ENCODE measurements around the gene TMPRSS11D.

TMPRSS11D gene, protein sequence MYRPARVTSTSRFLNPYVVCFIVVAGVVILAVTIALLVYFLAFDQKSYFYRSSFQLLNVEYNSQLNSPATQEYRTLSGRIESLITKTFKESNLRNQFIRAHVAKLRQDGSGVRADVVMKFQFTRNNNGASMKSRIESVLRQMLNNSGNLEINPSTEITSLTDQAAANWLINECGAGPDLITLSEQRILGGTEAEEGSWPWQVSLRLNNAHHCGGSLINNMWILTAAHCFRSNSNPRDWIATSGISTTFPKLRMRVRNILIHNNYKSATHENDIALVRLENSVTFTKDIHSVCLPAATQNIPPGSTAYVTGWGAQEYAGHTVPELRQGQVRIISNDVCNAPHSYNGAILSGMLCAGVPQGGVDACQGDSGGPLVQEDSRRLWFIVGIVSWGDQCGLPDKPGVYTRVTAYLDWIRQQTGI

DNA sequence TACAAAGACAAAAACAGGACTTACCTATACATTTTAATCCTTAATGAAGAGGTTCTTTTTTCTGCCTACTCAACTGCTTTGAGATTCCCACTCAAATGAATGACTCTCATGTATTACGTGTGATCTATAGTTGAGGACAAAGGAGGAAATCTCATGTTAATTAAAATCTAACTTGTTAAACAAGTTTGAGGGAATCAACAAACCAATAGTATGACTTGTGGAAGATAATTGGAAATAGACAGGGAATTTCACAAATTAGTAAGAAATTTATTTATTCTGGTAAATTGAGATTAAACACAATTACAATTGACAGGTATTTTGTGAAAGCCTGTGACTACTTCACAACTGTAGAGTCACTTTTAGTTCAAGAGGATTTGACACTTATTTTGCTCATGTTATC lies at the start of gene TMPRSS11D:
Gene TMPRSS11D, minus strand, starts transcription at position 101 of the 400 bp plus-strand sequence. Its CDS starts 69 bp downstream, at position 32.
- DNase-seq, result no peak

DNA sequence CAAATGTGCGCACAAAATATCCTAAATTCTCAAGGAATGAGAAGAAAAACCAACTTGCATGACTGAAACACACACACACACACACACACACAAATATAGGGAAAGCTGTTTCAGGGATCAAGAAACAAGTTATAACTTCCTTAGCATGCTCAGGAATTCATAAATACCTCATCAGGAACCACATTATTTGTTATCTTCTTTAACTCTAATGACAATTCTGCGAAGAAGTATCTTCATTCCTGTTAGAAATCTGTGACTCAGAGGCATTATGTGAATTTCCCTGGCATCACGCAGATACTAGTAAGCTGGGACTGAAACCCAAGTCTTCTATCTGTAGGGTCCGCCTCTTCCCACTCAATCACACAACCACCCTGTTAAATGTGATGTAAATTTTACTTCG lies 49.2 kb upstream of the TMPRSS11D start:
- DNase-seq, result no peak

GRCh38 chr4:67931256-67931655 lies 47.5 kb upstream of the TMPRSS11D start:
- no peak for DNase-seq

- no peak for DNase-seq
Measured at GRCh38 chr4:67929426-67929825, 45.6 kb upstream of the TMPRSS11D start.

DNA sequence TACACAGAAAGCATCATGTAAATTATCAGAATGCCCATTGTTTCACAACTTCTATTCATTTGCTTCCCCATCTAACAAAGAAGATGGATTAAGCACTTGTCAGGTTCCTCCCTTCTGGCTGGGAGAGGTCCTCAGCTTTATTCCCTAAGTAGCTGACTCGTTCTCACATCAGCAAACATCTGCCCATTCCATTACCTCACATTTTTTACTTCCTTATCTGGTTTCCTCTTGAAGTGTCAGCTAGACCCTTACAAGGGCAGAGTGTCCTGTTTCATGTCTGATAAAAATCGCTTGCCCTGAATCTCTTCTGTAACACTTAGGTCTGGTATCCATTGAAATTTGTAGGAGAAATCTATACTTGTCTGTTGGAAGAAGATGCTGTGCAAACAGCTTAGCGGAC lies 44.7 kb upstream of the TMPRSS11D start:
- no peak for DNase-seq

DNA sequence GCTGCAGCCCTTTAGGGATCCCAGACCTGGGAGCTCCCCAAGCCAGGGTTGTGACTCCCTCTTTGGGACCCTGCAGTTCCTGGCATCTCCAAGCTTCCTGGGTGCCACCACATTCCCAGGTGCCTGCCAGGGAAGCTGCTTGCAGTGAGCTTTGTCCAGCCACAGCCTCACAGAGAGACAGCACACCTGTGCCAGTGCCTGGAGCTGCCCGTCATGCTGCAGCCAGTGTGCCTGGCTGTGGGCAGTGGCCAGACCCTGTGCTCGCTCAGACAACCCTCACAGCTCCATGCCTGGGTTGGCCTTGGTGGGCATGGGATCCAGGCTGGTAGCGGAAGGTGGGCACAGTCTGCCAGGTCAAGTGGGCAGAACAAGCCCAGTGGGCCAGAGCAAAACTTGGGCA lies 43.4 kb upstream of the TMPRSS11D start:
- no peak for DNase-seq

- no peak for DNase-seq
Measured at GRCh38 chr4:67926485-67926884, 42.7 kb upstream of the TMPRSS11D start.

GRCh38 chr4:67922697-67923096 lies 38.9 kb upstream of the TMPRSS11D start:
- peak; percentile 37 for DNase-seq

- DNase-seq, result no peak
Measured at GRCh38 chr4:67918428-67918827, 34.6 kb upstream of the TMPRSS11D start.

DNA sequence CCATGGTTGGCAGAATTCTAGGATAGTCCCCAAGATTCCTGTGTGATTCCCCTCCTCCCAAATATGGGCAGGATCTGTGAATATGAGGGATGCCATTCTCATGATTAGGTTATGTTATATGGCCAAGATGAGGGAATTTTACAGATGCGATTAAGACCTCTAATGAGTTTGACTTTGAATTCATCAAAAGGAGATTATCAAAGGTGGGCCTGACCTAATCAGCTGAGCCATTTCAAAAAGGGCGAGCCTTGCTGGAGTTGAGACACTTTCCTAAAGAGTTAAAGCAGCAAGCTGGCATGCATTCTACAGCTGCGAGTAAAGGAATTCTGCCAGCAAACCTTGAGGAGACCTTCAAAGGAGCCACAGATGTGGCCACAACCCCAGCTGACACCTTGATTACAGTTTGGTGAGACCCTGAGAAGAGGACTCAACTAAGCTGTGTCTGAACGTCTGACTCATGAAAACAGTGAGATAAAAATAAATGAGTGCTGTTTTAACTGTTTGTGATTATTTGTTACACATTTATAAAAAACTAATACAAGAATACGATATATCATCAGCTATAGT lies 31.7 kb upstream of the TMPRSS11D start:
- no peak for DNase-seq

- DNase-seq, result no peak
Measured at GRCh38 chr4:67912080-67912479, 28.3 kb upstream of the TMPRSS11D start.

DNA sequence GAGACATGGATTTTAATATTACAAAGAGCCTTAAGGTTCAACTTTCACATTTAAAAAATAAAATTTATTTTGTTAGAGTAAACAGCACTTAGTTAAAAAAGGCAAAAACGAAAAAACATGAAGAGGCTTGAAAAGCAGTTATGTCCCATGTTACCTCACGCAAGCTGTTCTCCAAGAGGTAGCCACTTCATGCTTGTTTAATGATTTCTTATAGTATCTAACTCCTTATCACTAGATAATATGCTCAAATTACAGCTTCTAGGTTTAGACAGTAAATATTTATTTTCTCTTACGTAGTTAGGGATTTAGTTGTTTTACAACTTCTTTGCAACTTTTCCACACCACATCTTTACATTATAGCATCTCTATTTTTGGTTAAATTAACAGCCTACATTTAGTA lies 27.8 kb upstream of the TMPRSS11D start:
- DNase-seq, result no peak

GRCh38 chr4:67911141-67911540 lies 27.3 kb upstream of the TMPRSS11D start:
- no peak for DNase-seq

DNA sequence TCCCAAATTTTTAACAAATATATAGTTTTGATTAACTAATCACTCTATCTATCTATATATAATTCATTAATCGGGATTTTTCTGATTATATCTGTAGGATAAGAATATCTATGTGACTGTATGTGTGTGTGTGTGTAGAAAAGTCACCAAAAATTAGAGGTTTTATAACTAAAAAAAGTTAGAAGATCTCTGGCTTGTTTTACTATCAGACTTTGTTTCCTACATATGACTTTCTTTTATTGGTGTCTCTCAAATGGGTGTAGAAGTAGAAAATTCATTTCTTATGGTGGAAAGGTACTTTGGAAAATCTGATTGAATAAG lies 26.7 kb upstream of the TMPRSS11D start:
- no peak for DNase-seq

DNA sequence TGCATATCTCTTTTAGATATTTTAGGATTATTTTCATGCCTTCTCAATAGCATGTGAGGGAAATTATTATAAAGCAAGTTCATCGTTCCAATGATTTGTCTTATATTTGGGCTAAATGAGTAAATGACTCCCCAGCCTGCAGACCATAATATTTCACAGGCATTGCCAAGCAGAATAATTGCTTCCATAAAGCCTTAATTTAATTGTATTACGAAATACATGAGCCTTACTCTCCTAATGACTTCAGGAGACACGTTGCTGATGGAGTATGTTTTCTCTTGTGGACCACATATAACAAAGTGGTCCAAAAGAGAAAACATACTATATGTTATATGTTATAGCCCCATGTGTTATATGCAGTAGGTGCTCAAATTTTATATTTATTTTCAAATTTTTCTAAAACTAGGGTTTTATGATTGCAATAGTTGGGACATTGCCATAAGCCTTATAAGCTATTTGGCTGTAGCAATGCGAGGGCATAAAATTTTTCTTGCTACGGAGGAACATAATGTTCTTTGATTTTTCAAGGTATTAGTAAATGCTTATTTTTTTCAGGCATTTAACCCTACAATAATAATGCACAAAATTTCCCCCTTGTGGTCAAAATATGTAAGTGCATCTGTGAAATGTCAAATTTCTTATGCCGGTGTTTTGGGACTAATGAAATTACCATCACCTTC lies 26.2 kb upstream of the TMPRSS11D start:
- no peak for DNase-seq

DNA sequence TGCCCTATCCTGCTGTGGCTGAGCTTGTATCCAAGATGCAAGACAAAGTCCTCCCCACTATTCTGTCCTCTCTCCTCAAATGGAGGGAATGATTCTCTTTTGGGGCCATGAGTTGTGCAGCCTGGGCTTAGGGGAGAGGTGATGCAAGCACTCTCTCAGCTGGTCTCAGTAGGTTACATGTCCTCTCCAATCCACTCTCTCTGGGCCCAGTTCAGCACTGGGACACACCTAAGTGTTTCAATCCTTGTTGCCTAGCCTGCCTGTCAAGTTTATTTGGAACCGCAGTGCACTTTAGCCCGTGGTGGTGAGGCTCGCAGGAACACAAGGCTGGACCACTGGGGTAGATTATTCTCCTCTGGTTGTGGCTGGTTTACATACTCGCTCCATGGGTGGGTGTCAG lies 23.8 kb upstream of the TMPRSS11D start:
- no peak for DNase-seq

DNA sequence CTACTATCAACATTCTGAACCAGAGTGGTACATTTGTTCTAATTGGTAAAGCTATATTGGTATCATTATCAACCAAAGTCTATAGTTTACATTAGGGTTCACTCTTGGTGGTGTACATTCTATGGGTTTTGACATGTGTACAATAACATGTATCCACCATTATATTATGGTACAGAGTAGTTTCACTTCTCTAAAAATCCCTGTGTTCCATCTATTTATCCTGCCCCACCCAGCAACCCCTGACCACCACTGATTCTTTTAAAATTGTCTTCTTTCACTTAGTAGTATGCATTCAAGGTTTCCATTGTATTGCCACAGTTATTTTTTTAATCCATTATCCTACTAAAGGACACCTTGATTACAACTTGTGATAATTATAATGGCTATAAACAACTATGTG lies 15.3 kb upstream of the TMPRSS11D start:
- DNase-seq, result no peak

DNA sequence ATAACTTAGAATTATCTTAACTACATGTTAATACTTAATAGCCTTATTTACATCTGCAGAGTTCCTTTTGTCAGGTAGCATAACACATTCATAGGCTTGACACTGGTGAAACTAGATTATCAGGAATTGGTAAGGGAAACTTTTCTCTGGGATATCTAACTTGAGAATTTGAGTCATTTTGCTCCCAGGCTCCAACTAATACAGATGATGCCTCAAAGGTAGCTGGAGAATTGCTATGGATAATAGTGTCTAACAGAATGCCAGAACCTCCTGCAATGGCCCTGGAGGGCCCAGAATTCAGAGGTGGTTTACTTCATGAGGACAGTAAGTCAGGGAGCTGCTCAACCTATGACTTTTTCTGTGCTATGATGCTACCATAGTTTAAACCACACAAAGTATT lies 13.9 kb upstream of the TMPRSS11D start:
- DNase-seq, result no peak

DNA sequence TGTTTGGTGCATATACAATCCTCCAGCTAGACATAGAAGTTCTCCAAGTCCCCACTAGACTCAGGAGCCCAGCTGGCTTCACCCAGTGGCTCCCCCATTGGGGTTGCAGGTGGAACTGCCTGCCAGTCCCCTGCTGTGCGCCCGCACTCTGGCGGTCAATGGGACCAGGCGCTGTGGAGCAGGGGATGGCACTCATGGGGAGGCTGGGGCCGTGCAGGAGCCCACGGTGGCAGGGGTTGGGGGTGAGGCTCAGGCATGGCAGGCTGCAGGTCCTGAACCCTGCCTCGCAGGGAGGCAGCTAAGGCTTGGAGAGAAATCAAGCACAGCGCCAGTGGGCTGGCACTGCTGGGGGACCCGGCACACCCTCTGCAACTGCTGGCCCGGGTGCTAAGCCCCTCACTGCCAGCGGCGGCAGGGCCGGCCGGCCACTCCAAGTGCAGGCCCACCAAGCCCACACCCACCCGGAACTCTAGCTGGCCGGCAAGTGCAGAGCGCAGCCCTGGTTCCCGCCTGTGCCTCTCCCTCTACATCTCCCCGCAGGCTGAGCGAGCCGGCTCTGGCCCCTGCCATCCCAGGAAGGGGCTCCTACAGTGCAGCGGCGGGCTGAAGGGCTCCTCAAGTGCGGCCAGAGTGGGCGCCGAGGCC lies 12.7 kb upstream of the TMPRSS11D start:
- DNase-seq, result no peak

DNA sequence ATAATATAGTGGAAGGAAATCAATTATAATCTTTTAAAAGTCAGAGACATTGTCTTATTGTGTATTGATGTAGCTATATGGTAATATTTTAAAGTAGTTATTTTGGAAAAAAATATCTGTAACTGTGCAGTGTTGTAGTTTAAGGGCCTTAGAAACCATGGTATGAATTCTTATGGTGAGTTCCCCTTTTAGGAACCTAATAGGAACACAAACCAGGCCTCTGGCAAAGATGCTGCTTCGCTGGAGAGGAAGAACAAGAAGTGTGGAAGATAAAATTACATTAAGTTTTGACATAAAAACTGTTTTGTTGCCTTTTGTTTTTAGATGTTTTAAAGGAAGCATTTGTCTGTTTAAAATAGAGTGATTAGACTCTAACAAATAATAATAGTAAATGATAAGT lies 10.9 kb upstream of the TMPRSS11D start:
- DNase-seq, result no peak

DNA sequence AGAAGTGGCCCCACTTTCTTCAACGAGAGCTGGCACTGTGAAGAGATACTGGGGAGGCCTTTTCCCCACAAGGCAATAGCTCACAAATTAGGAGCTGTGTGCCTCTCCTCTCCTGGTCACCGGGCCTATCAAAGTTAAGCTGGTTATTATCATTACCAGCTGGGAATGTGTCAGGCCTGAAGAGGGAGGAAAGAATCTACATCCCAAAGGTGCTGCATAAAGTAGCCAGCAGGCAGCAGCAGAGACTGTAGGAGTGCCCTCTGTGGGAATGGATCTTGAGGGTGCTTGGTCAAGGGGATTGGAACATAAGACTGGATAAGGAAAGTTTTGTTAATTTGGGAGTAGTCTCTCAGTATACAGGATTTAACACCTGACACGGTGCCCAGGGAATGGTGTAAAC lies 9.1 kb upstream of the TMPRSS11D start:
- no peak for DNase-seq

DNA sequence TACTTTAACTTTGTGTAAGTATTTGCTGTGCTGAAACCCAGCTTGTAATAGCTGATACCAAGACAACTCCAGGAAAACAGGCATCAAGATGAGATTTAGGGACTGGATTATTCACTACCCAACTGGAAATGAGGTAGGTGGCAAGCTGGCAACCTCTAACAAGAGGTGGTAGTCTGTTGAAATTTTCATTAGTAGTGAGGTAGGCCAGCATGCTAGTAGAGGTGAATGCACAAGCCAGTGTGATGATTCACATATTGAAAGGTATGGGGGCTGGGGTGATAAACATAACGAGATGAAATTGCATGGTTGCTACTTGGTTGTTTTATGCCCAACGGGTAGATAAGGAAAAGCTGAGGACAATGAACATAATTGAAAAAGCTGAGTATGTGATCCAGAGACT lies 8.5 kb upstream of the TMPRSS11D start:
- no peak for DNase-seq

GRCh38 chr4:67891645-67892044 lies 7.8 kb upstream of the TMPRSS11D start:
- DNase-seq, result no peak

GRCh38 chr4:67886281-67886680 lies 2.5 kb upstream of the TMPRSS11D start:
- no peak for DNase-seq
